Activated T-cell treated with anti-CD3 and anti-CD28 coated beads, Interleukin-2, amount 50 U/mL, for 72 hours (primary cell): ENCODE results near the gene TNFRSF6B. TPM values are rescaled to one million over a fixed set of nuclear protein-coding genes. Genes with fewer than 3 reads are reported as not detected.
"Not testable (repeated sequence)": the region's sequence is repeated elsewhere in the genome, so short reads cannot be mapped to it uniquely, and the experiment has no call there.

Source experiments
- ATAC-seq, 2 donors: fragments of 150-1000 bp; cut with Tn5 transposase; replicated peaks in 1 of 2; 2 replicates each; pipeline ENCODE4 v1.10.0; 2021; ENCODE audit warnings: moderate library complexity in 2 of 2, mild to moderate bottlenecking in 1 of 2
- DNase-seq, 2 donors: peaks; one replicate each; pipeline ENCODE4 v3.0.0; 2021 to 2022; ENCODE audit warnings: mixed read lengths in 1 of 2
- H3K27ac Mint-ChIP-seq: one replicate; pipeline ENCODE4 v1.8.0; 2022; ENCODE audit warnings: mild to moderate bottlenecking, moderate library complexity, mixed read lengths
- H3K27me3 Mint-ChIP-seq: one replicate; pipeline ENCODE4 v1.8.0; 2022; ENCODE audit warnings: low read depth, mixed read lengths
- H3K36me3 Mint-ChIP-seq, 2 donors: one replicate each; pipeline ENCODE4 v1.8.0; 2022; ENCODE audit warnings: mixed read lengths in 2 of 2, mild to moderate bottlenecking in 1 of 2; ENCODE audit not compliant: insufficient read depth in 2 of 2
- H3K4me1 Mint-ChIP-seq: one replicate; pipeline ENCODE4 v1.8.0; 2022; ENCODE audit warnings: low read depth, mixed read lengths
- H3K4me3 Mint-ChIP-seq, 2 donors: one replicate each; pipeline ENCODE4 v1.8.0; 2022; ENCODE audit warnings: mild to moderate bottlenecking in 2 of 2, mixed read lengths in 2 of 2, moderate library complexity in 2 of 2
- H3K9me3 Mint-ChIP-seq, 2 donors: one replicate each; pipeline ENCODE4 v1.8.0; 2022; ENCODE audit warnings: mixed read lengths in 2 of 2
- total RNA-seq, 2 donors: library from RNA; stranded (reverse); gene quantifications; one replicate each; pipeline ENCODE4 v1.2.3, GENCODE V29; 2022

The TNFRSF6B gene
- total RNA-seq = 1 to 10 TPM; 1.0 to 1.2 TPM

- DNase-seq (no peak), ATAC-seq (peak; percentile 3 to 16)
- no peaks in the 10 kb centered on the region for H3K9me3 Mint-ChIP-seq
- peaks cover 2 to 6% of the 10 kb centered on the region in 2 donors for H3K36me3 Mint-ChIP-seq
- H3K4me3 Mint-ChIP-seq = peak within 1 kb of the TSS; percentile 32 to 37
- H3K27me3 Mint-ChIP-seq = no peaks in the 10 kb centered on the region
- no peak within 1 kb of the TSS for H3K27ac Mint-ChIP-seq
- peaks cover 12% of the 10 kb centered on the region for H3K4me1 Mint-ChIP-seq
Measured at GRCh38 chr20:63696628-63697356, at the start of gene TNFRSF6B. TNFRSF6B (plus strand) TSS chr20:63696652; CDS start chr20:63696768, 116 bp downstream.

- Mint-ChIP-seq H3K9me3 (no peaks in the 10 kb centered on the region), H3K27ac (no peak overlapping the region), H3K27me3 (no peaks in the 10 kb centered on the region), H3K36me3 (no peaks in the 10 kb centered on the region), H3K4me3 (no peak overlapping the region), H3K4me1 (peaks cover 8% of the 10 kb centered on the region)
- no peak for ATAC-seq
- DNase-seq = no peak
Measured at GRCh38 chr20:63648190-63648589, 48.3 kb upstream of the TNFRSF6B start.

GRCh38 chr20:63648895-63649589, 47.4 kb upstream of the TNFRSF6B start:
- no peak overlapping the region for H3K27ac Mint-ChIP-seq
- H3K36me3 Mint-ChIP-seq = no peaks in the 10 kb centered on the region
- DNase-seq = no peak
- no peak for ATAC-seq
- H3K4me3 Mint-ChIP-seq = no peak overlapping the region
- H3K27me3 Mint-ChIP-seq = no peaks in the 10 kb centered on the region
- peaks cover 10% of the 10 kb centered on the region for H3K4me1 Mint-ChIP-seq
- H3K9me3 Mint-ChIP-seq = no peaks in the 10 kb centered on the region

GRCh38 chr20:63650486-63650885, 46.0 kb upstream of the TNFRSF6B start:
- H3K9me3 Mint-ChIP-seq, H3K27ac Mint-ChIP-seq, H3K36me3 Mint-ChIP-seq, H3K4me3 Mint-ChIP-seq, ATAC-seq, H3K27me3 Mint-ChIP-seq, DNase-seq: not testable (repeated sequence)
- H3K4me1 Mint-ChIP-seq = peaks cover 21% of the 10 kb centered on the region

GRCh38 chr20:63651942-63652191, 44.6 kb upstream of the TNFRSF6B start:
- DNase-seq (no peak), ATAC-seq (no peak)
- H3K4me1 Mint-ChIP-seq = peaks cover 21% of the 10 kb centered on the region
- no peak overlapping the region for H3K27ac Mint-ChIP-seq
- H3K27me3 Mint-ChIP-seq = no peaks in the 10 kb centered on the region
- H3K9me3 Mint-ChIP-seq = no peaks in the 10 kb centered on the region
- peak overlapping the region; percentile 74 to 84 for H3K4me3 Mint-ChIP-seq
- H3K36me3 Mint-ChIP-seq = no peaks in the 10 kb centered on the region

- H3K4me3 Mint-ChIP-seq = peak overlapping the region; percentile 74 to 84
- ATAC-seq = peak; percentile 45 to 51
- DNase-seq = peak; percentile 34 to 42
Measured at GRCh38 chr20:63652192-63652980, 44.1 kb upstream of the TNFRSF6B start.

GRCh38 chr20:63653041-63653973, 43.1 kb upstream of the TNFRSF6B start, which contains the start of gene STMN3:
STMN3 (minus strand) TSS chr20:63653424; CDS start chr20:63653345, 79 bp downstream.
- peak within 1 kb of the TSS; percentile 46 for H3K27ac Mint-ChIP-seq
- H3K4me1 Mint-ChIP-seq = peaks cover 21% of the 10 kb centered on the region
- H3K36me3 Mint-ChIP-seq = no peaks in the 10 kb centered on the region
- H3K27me3 Mint-ChIP-seq = no peaks in the 10 kb centered on the region
- peak; percentile 54 to 62 for ATAC-seq
- DNase-seq = peak; percentile 82
- peak within 1 kb of the TSS; percentile 92 to 93 for H3K4me3 Mint-ChIP-seq
- no peaks in the 10 kb centered on the region for H3K9me3 Mint-ChIP-seq

More at GRCh38 chr20:63652192-63652980, 44.1 kb upstream of the TNFRSF6B start:
- Mint-ChIP-seq H3K27me3 (no peaks in the 10 kb centered on the region), H3K4me1 (peaks cover 21% of the 10 kb centered on the region), H3K36me3 (no peaks in the 10 kb centered on the region), H3K27ac (no peak overlapping the region), H3K9me3 (no peaks in the 10 kb centered on the region)

GRCh38 chr20:63653974-63654668, 42.3 kb upstream of the TNFRSF6B start:
- Mint-ChIP-seq H3K9me3 (no peaks in the 10 kb centered on the region), H3K36me3 (no peaks in the 10 kb centered on the region), H3K4me3 (peak overlapping the region; percentile 92 to 93), H3K27me3 (no peaks in the 10 kb centered on the region), H3K4me1 (peaks cover 23% of the 10 kb centered on the region), H3K27ac (peak overlapping the region; percentile 46)
- no peak for DNase-seq
- ATAC-seq = no peak

GRCh38 chr20:63655249-63655648, 41.2 kb upstream of the TNFRSF6B start:
- no peak overlapping the region for H3K4me3 Mint-ChIP-seq

GRCh38 chr20:63656451-63656850, 40.0 kb upstream of the TNFRSF6B start:
- Mint-ChIP-seq H3K27me3 (no peaks in the 10 kb centered on the region), H3K4me1 (peaks cover 35% of the 10 kb centered on the region), H3K4me3 (peak overlapping the region; percentile 90 to 98), H3K9me3 (no peaks in the 10 kb centered on the region), H3K36me3 (no peaks in the 10 kb centered on the region), H3K27ac (no peak overlapping the region)
- ATAC-seq = no peak
- DNase-seq = no peak

More at GRCh38 chr20:63655249-63655648, 41.2 kb upstream of the TNFRSF6B start:
- H3K4me1 Mint-ChIP-seq = peaks cover 33% of the 10 kb centered on the region
- DNase-seq = no peak
- no peaks in the 10 kb centered on the region for H3K36me3 Mint-ChIP-seq
- no peaks in the 10 kb centered on the region for H3K27me3 Mint-ChIP-seq
- H3K9me3 Mint-ChIP-seq = no peaks in the 10 kb centered on the region
- no peak for ATAC-seq
- H3K27ac Mint-ChIP-seq = no peak overlapping the region

- no peak for DNase-seq
Measured at GRCh38 chr20:63657260-63657936, 39.1 kb upstream of the TNFRSF6B start.

More at GRCh38 chr20:63657260-63657936, 39.1 kb upstream of the TNFRSF6B start:
- peak overlapping the region; percentile 90 for H3K27ac Mint-ChIP-seq
- H3K27me3 Mint-ChIP-seq = no peaks in the 10 kb centered on the region
- no peak for ATAC-seq
- H3K4me1 Mint-ChIP-seq = peaks cover 31% of the 10 kb centered on the region
- peak overlapping the region; percentile 90 to 98 for H3K4me3 Mint-ChIP-seq
- no peaks in the 10 kb centered on the region for H3K9me3 Mint-ChIP-seq
- H3K36me3 Mint-ChIP-seq = no peaks in the 10 kb centered on the region
